GM12891 (cell line): ENCODE results near the gene RAP2A.

Source experiments
- POLR2A ChIP-seq: IDR thresholded peaks from 2 replicates; pipeline ENCODE4 v1.6.1; 2011; ENCODE audit warnings: low read depth, low read length, control low read depth
- POLR2AphosphoS5 ChIP-seq: IDR thresholded peaks from 2 replicates; pipeline ENCODE4 v1.6.1; 2011; ENCODE audit warnings: low read depth, low read length, control low read depth
- TAF1 ChIP-seq: IDR thresholded peaks from 2 replicates; pipeline ENCODE4 v1.6.1; 2011; ENCODE audit warnings: low read depth, low read length, control low read depth

- TF ChIP-seq POLR2AphosphoS5 (no peak), TAF1 (no peak), POLR2A (no peak)
Measured at GRCh38 chr13:97468331-97468730, 34.4 kb downstream of the RAP2A start.
